ENCODE measurements around the gene INCENP. TPM values are rescaled to one million over a fixed set of nuclear protein-coding genes. Genes with fewer than 3 reads are reported as not detected.

Gene INCENP
- polyA plus RNA-seq, 1 of the 3 experiments (the other 2 are of a cell fraction): 20.1 TPM

- POLR2A ChIA-PET: no interaction called here
- 19% methylated on average over 2 of the region's 2 CpGs for WGBS (ENCODE audit: low lambda C conversion rate)
- Histone ChIP-seq H3K4me2 (no peak overlapping the region), H3K9me2 (no peaks in the 10 kb centered on the region), H2AFZ (ENCODE audit: low read depth) (no peak overlapping the region), H3K9me3 (no peaks in the 10 kb centered on the region), H3K4me1 (ENCODE audit: control insufficient read depth in 1 of 2, insufficient read depth in 2 of 2, low read depth in 1 of 2, low read length in 1 of 2) (no peaks in the 10 kb centered on the region), H3K36me3 (replicated peaks in 1 of 2; ENCODE audit: control insufficient read depth in 1 of 2, insufficient read depth in 2 of 2, low read length in 1 of 2) (no peaks in the 10 kb centered on the region), H3F3A (replicated peaks; ENCODE audit: insufficient read depth) (no peaks in the 10 kb centered on the region), H3K9ac (no peak overlapping the region), H4K20me1 (ENCODE audit: insufficient read depth) (no peaks in the 10 kb centered on the region), H3K4me3 (ENCODE audit: low read depth in 2 of 2, low read length in 1 of 2) (no peak overlapping the region), H3K27me3 (ENCODE audit: insufficient read depth) (peaks cover 7% of the 10 kb centered on the region; the same call in 1 of the 2 replicates), H3K27ac (ENCODE audit: low read depth in 2 of 2, low read length in 1 of 2) (no peak overlapping the region), H3K79me2 (ENCODE audit: insufficient read depth) (no peaks in the 10 kb centered on the region)
- TF ChIP-seq GABPA (IDR thresholded peaks at IDR 0.05; ENCODE audit: low read depth) (no peak), NRF1 (IDR thresholded peaks at IDR 0.05; ENCODE audit: low read depth, low read length) (no peak), MXI1 (IDR thresholded peaks at IDR 0.05; ENCODE audit: low read depth, low read length) (no peak), RXRA (IDR thresholded peaks at IDR 0.05; ENCODE audit: borderline replicate concordance, low read depth) (no peak), POLR2AphosphoS5 (IDR thresholded peaks at IDR 0.05; ENCODE audit: low read depth, low read length) (no peak), CTCF (IDR thresholded peaks at IDR 0.05) (no peak), MEF2A (IDR thresholded peaks at IDR 0.05; ENCODE audit: borderline replicate concordance, low read depth) (no peak), ELF1 (IDR thresholded peaks at IDR 0.05) (no peak), USF1 (IDR thresholded peaks at IDR 0.05; ENCODE audit: borderline replicate concordance, low read depth) (no peak), REST (IDR thresholded peaks at IDR 0.05; ENCODE audit: low read depth, low read length) (no peak), MAX (IDR thresholded peaks at IDR 0.05; ENCODE audit: low read depth) (no peak)
- TF ChIP-seq, protein P1, sequence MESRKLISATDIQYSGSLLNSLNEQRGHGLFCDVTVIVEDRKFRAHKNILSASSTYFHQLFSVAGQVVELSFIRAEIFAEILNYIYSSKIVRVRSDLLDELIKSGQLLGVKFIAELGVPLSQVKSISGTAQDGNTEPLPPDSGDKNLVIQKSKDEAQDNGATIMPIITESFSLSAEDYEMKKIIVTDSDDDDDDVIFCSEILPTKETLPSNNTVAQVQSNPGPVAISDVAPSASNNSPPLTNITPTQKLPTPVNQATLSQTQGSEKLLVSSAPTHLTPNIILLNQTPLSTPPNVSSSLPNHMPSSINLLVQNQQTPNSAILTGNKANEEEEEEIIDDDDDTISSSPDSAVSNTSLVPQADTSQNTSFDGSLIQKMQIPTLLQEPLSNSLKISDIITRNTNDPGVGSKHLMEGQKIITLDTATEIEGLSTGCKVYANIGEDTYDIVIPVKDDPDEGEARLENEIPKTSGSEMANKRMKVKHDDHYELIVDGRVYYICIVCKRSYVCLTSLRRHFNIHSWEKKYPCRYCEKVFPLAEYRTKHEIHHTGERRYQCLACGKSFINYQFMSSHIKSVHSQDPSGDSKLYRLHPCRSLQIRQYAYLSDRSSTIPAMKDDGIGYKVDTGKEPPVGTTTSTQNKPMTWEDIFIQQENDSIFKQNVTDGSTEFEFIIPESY (IDR thresholded peaks at IDR 0.05; ENCODE audit: borderline replicate concordance, low read depth): no peak
- CTCF ChIA-PET: no interaction called here
- DNase-seq: no peak
These were observed 77.6 kb downstream of the INCENP start for GRCh38 chr11:62201376-62201775.

Other genes starting within 250 kb of the INCENP start
- 93.3 and 116 TPM in 2 replicates for gene FADS3, start 232.5 kb upstream of the INCENP start, polyA plus RNA-seq (2012; rRNA removed)
- gene RAB3IL1, start 206.4 kb upstream of the INCENP start, polyA plus RNA-seq (2012; rRNA removed): 9.8 and 10.2 TPM in 2 replicates
- 0.30 and 0.47 TPM in 2 replicates for gene BEST1, start 173.7 kb upstream of the INCENP start, polyA plus RNA-seq (2012; rRNA removed)
- gene FTH1, start 156.4 kb upstream of the INCENP start, polyA plus RNA-seq (2012; rRNA removed): 879 and 1,229 TPM in 2 replicates
- gene SCGB1D1, start 66.2 kb downstream of the INCENP start, polyA plus RNA-seq (2012; rRNA removed): not detected in 2 replicates
- gene SCGB2A1, start 84.7 kb downstream of the INCENP start, polyA plus RNA-seq (2012; rRNA removed): not detected in 2 replicates
- gene SCGB1D2, start 118.2 kb downstream of the INCENP start, polyA plus RNA-seq (2012; rRNA removed): not detected in 2 replicates
- not detected in 2 replicates for gene SCGB2A2, start 146.1 kb downstream of the INCENP start, polyA plus RNA-seq (2012; rRNA removed)
- not detected in 2 replicates for gene SCGB1D4, start 175.1 kb downstream of the INCENP start, polyA plus RNA-seq (2012; rRNA removed)
- 2.6 and 4.3 TPM in 2 replicates for gene ASRGL1, start 213.4 kb downstream of the INCENP start, polyA plus RNA-seq (2012; rRNA removed)

Measured in SK-N-SH (cell line).